Subcutaneous abdominal adipose tissue (tissue), 5 donors: ENCODE data around the gene RNASEH2A.

Source experiments
- H3K27ac ChIP-seq: one replicate; pipeline ENCODE4 v1.7.0; 2013; ENCODE audit warnings: low read depth, mild to moderate bottlenecking, inconsistent platforms, low read length, moderate library complexity
- H3K27me3 ChIP-seq, 5 donors: one replicate each; pipeline ENCODE4 v1.7.0; 2013; ENCODE audit warnings: low read length in 5 of 5, inconsistent platforms in 1 of 5; ENCODE audit not compliant: control insufficient read depth in 5 of 5, insufficient read depth in 4 of 5
- H3K36me3 ChIP-seq, 5 donors: one replicate each; pipeline ENCODE4 v1.7.0; 2013; ENCODE audit warnings: low read length in 5 of 5; ENCODE audit not compliant: control insufficient read depth in 5 of 5, insufficient read depth in 5 of 5
- H3K4me1 ChIP-seq, 5 donors: one replicate each; pipeline ENCODE4 v1.7.0; 2013; ENCODE audit warnings: low read length in 5 of 5, mild to moderate bottlenecking in 3 of 5, moderate library complexity in 1 of 5; ENCODE audit not compliant: control insufficient read depth in 5 of 5, insufficient read depth in 5 of 5
- H3K4me3 ChIP-seq, 5 donors: one replicate each; pipeline ENCODE4 v1.7.0; 2013; ENCODE audit warnings: low read length in 5 of 5, low read depth in 1 of 5
- H3K9ac ChIP-seq, 5 donors: one replicate each; pipeline ENCODE4 v1.7.0; 2013; ENCODE audit warnings: low read length in 5 of 5, mild to moderate bottlenecking in 4 of 5, moderate library complexity in 3 of 5
- H3K9me3 ChIP-seq, 5 donors: one replicate each; pipeline ENCODE4 v1.7.0; 2013; ENCODE audit warnings: low read length in 5 of 5; ENCODE audit not compliant: control insufficient read depth in 5 of 5
- donor health status: healthy.
- donor health status: healthy.
- donor health status: healthy.
- donor health status: healthy.
- donor health status: healthy.

Gene RNASEH2A

GRCh38 chr19:12787458-12787857 is 18.9 kb upstream of the RNASEH2A start:
- Histone ChIP-seq H3K9me3 (no peaks in the 10 kb centered on the region), H3K4me1 (peaks cover 27 to 83% (median 62%) of the 10 kb centered on the region in 5 donors), H3K9ac (no peak overlapping the region), H3K27me3 (no peaks in the 10 kb centered on the region), H3K4me3 (no peak overlapping the region), H3K27ac (peak overlapping the region; percentile 100), H3K36me3 (no peaks in the 10 kb centered on the region)

DNA sequence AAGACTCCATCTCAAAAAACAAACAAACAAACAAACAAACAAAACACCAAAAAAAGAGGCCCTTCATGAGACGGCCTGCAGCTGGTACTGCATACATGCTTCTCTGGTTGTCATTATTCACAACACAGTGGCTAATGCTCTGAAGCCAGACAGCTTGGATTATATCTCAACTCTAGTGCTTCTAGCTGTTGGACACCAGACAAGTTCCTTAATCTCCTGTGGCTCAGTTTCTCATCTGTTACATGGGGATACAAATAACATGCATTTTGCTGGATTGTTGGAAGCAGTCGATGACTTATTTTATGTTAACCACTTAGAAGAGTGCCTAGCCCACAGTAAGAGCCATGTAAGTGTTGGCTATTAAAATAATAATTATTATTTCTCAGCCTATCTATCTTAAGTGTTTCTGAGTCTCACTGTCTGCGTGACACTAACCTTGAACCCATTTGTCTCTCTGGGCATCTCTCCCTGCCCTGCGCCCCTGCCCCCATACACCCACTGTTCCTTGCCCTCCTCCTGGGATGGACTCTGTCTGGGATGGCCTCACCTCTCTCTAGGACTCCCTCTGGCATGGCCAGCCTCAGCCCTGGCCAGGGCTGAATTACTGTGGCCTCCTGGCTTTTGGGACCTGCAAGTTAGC is 18.2 kb upstream of the RNASEH2A start:
- no peaks in the 10 kb centered on the region for H3K9me3 ChIP-seq
- peaks cover 27 to 76% (median 62%) of the 10 kb centered on the region in 5 donors for H3K4me1 ChIP-seq
- peak overlapping the region; percentile 4 to 100 (median 92) for H3K9ac ChIP-seq
- H3K27ac ChIP-seq = peak overlapping the region; percentile 100
- H3K4me3 ChIP-seq = peak overlapping the region in 4 of 5 donors; percentile 19 to 100 (median 62)
- no peaks in the 10 kb centered on the region for H3K36me3 ChIP-seq
- no peaks in the 10 kb centered on the region for H3K27me3 ChIP-seq

DNA sequence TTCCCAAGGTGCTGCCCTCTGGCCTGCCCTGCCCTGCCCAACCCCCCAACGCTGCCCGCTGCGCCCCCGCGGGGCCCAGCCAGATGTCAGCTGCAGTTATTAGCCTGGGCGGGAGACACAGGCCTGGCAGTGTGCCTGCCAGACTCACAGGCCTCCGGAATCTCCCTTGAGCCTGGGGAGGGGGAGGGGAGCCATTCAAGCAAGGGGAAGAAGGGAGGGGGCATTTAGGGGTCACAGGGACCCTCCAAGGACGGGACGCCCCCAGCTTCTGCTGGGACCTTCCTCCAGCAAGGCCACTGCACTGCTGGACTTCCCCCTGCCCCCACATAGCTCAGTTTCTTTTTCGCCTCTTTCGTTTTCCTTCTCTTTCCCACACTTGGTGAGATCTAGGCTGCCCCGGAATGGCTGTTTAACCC is 17.7 kb upstream of the RNASEH2A start:
- peaks cover 24 to 71% (median 57%) of the 10 kb centered on the region in 5 donors for H3K4me1 ChIP-seq
- H3K36me3 ChIP-seq = no peaks in the 10 kb centered on the region
- peak overlapping the region; percentile 100 for H3K27ac ChIP-seq
- H3K9me3 ChIP-seq = no peaks in the 10 kb centered on the region
- H3K9ac ChIP-seq = peak overlapping the region; percentile 82 to 100 (median 92)
- peak overlapping the region; percentile 62 to 100 (median 70) for H3K4me3 ChIP-seq
- H3K27me3 ChIP-seq = no peaks in the 10 kb centered on the region

GRCh38 chr19:12789098-12789903 is 17.1 kb upstream of the RNASEH2A start:
- H3K4me1 ChIP-seq = peaks cover 22 to 71% (median 57%) of the 10 kb centered on the region in 5 donors
- H3K9me3 ChIP-seq = no peaks in the 10 kb centered on the region
- no peaks in the 10 kb centered on the region for H3K36me3 ChIP-seq
- no peaks in the 10 kb centered on the region for H3K27me3 ChIP-seq
- H3K9ac ChIP-seq = peak overlapping the region; percentile 82 to 100 (median 100)
- H3K27ac ChIP-seq = peak overlapping the region; percentile 100
- H3K4me3 ChIP-seq = peak overlapping the region; percentile 62 to 100 (median 71)

DNA sequence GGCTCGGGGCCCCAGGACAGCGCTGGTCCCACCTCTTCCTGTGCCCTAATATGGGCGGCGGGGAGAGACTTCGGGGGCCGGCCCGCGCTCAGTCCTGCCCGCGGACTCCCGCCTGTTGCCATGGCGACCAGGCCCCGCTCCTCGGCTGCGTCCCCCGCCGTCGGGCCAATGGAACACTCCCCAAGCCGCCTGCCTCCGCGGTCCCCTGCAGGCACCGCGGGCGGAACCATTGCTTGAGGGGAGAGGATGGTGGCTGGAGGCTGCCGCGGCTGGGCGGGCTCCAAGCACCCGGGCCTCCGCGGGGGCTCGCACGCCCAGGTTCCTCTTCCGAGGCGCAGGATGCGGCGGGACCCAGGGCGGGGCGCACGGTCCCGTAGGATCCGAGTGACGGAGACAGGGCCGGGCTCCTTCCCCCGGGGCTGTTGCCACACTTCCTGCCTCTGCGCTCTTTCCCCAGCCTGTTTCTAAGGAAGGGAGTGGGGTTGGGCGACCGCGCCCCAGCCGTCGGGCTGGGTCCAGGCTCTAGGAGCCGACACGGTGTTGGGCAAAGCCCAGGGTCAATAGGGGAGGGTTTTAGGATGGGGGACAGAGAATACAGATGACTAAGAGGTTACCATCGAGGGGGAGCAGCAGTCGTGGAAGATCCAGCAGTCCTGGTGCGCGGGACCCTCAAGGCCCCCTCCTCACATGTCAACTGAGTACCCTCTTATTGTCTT is 16.3 kb upstream of the RNASEH2A start:
- no peaks in the 10 kb centered on the region for H3K27me3 ChIP-seq
- H3K36me3 ChIP-seq = no peaks in the 10 kb centered on the region
- peak overlapping the region; percentile 100 for H3K27ac ChIP-seq
- peaks cover 17 to 63% (median 52%) of the 10 kb centered on the region in 5 donors for H3K4me1 ChIP-seq
- H3K9me3 ChIP-seq = no peaks in the 10 kb centered on the region
- H3K4me3 ChIP-seq = peak overlapping the region; percentile 78 to 100 (median 95)
- H3K9ac ChIP-seq = peak overlapping the region; percentile 85 to 100 (median 90)

- peaks cover 16 to 58% (median 46%) of the 10 kb centered on the region in 5 donors for H3K4me1 ChIP-seq
Observed at GRCh38 chr19:12790628-12791344, 15.6 kb upstream of the RNASEH2A start.

DNA sequence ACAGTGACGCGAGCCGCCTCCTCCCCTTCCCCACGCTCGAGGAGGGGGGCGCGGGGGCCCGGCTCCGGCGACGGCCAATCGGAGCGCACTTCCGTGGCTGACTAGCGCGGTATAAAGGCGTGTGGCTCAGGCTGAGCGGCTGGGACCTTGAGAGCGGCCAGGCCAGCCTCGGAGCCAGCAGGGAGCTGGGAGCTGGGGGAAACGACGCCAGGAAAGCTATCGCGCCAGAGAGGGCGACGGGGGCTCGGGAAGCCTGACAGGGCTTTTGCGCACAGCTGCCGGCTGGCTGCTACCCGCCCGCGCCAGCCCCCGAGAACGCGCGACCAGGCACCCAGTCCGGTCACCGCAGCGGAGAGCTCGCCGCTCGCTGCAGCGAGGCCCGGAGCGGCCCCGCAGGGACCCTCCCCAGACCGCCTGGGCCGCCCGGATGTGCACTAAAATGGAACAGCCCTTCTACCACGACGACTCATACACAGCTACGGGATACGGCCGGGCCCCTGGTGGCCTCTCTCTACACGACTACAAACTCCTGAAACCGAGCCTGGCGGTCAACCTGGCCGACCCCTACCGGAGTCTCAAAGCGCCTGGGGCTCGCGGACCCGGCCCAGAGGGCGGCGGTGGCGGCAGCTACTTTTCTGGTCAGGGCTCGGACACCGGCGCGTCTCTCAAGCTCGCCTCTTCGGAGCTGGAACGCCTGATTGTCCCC is 14.9 kb upstream of the RNASEH2A start, which contains the start of gene JUNB:
Gene JUNB (plus strand): TSS at position 142 of the 706 bp plus-strand sequence. CDS start 286 bp downstream, at position 428.
- H3K9me3 ChIP-seq = no peaks in the 10 kb centered on the region
- peaks cover 17 to 58% (median 46%) of the 10 kb centered on the region in 5 donors for H3K4me1 ChIP-seq

More at GRCh38 chr19:12790628-12791344, 15.6 kb upstream of the RNASEH2A start:
- no peaks in the 10 kb centered on the region for H3K27me3 ChIP-seq
- peak overlapping the region; percentile 85 to 100 (median 90) for H3K9ac ChIP-seq
- H3K4me3 ChIP-seq = peak overlapping the region; percentile 78 to 100 (median 95)
- H3K27ac ChIP-seq = peak overlapping the region; percentile 100
- no peaks in the 10 kb centered on the region for H3K36me3 ChIP-seq
- no peaks in the 10 kb centered on the region for H3K9me3 ChIP-seq

DNA sequence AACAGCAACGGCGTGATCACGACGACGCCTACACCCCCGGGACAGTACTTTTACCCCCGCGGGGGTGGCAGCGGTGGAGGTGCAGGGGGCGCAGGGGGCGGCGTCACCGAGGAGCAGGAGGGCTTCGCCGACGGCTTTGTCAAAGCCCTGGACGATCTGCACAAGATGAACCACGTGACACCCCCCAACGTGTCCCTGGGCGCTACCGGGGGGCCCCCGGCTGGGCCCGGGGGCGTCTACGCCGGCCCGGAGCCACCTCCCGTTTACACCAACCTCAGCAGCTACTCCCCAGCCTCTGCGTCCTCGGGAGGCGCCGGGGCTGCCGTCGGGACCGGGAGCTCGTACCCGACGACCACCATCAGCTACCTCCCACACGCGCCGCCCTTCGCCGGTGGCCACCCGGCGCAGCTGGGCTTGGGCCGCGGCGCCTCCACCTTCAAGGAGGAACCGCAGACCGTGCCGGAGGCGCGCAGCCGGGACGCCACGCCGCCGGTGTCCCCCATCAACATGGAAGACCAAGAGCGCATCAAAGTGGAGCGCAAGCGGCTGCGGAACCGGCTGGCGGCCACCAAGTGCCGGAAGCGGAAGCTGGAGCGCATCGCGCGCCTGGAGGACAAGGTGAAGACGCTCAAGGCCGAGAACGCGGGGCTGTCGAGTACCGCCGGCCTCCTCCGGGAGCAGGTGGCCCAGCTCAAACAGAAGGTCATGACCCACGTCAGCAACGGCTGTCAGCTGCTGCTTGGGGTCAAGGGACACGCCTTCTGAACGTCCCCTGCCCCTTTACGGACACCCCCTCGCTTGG is 14.1 kb upstream of the RNASEH2A start:
- Histone ChIP-seq H3K27ac (peak overlapping the region; percentile 100), H3K9ac (peak overlapping the region; percentile 90 to 100 (median 100)), H3K4me1 (peaks cover 16 to 54% (median 40%) of the 10 kb centered on the region in 5 donors), H3K27me3 (no peaks in the 10 kb centered on the region), H3K36me3 (peaks cover 0 to 7% (median 4%) of the 10 kb centered on the region in 5 donors), H3K9me3 (no peaks in the 10 kb centered on the region), H3K4me3 (peak overlapping the region; percentile 75 to 100 (median 98))

More for the DNA sequence above, 14.9 kb upstream of the RNASEH2A start, which contains the start of gene JUNB:
- Histone ChIP-seq H3K27ac (peak within 1 kb of the TSS; percentile 100), H3K27me3 (no peaks in the 10 kb centered on the region), H3K4me3 (peak within 1 kb of the TSS; percentile 86 to 100 (median 98)), H3K36me3 (no peaks in the 10 kb centered on the region), H3K9ac (peak within 1 kb of the TSS; percentile 90 to 100 (median 100))
